GM12891 (cell line): ENCODE data around the gene BEND4. TPM values are rescaled to one million over a fixed set of nuclear protein-coding genes. Genes with fewer than 3 reads are reported as not detected.
"Not testable (repeated sequence)": the region's sequence is repeated elsewhere in the genome, so short reads cannot be mapped to it uniquely, and the experiment has no call there.

Experiments
- DNase-seq: peaks from one replicate; pipeline ENCODE4 v3.0.0; 2011; ENCODE audit warnings: low spot score; ENCODE audit not compliant: insufficient read length
- FAIRE-seq: peaks from 2 replicates; lab custom pipeline; 2011; peaks lifted over from hg19 to GRCh38; lab: Jason Lieb, UNC
- PAX5 ChIP-seq: IDR thresholded peaks from 2 replicates; pipeline ENCODE4 v1.6.1; 2011; ENCODE audit warnings: low read length, moderate library complexity, mild to moderate bottlenecking; ENCODE audit not compliant: insufficient read depth, severe bottlenecking
- POLR2A ChIP-seq: IDR thresholded peaks from 2 replicates; pipeline ENCODE4 v1.6.1; 2011; ENCODE audit warnings: low read depth, low read length, control low read depth
- POLR2AphosphoS5 ChIP-seq: IDR thresholded peaks from 2 replicates; pipeline ENCODE4 v1.6.1; 2011; ENCODE audit warnings: low read depth, low read length, control low read depth
- POU2F2 ChIP-seq: IDR thresholded peaks from 2 replicates; pipeline ENCODE4 v1.6.1; 2011; ENCODE audit warnings: low read depth, mild to moderate bottlenecking, control low read depth, low read length, moderate library complexity
- SPI1 ChIP-seq: IDR thresholded peaks from 2 replicates; pipeline ENCODE4 v1.6.1; 2011; ENCODE audit warnings: low read depth, low read length, control low read depth
- TAF1 ChIP-seq: IDR thresholded peaks from 2 replicates; pipeline ENCODE4 v1.6.1; 2011; ENCODE audit warnings: low read depth, low read length, control low read depth
- polyA plus RNA-seq: library from polyadenylated mRNA; unstranded; fragments of >200 nt; gene quantifications from one replicate; pipeline ENCODE4 v1.2.1, GENCODE V29; 2012; ENCODE audit warnings: low read depth, missing spikeins, inconsistent platforms; ENCODE audit not compliant: missing spikeins

The BEND4 gene
- polyA plus RNA-seq: 1.3 TPM

GRCh38 chr4:42152507-42153504 is at the start of gene BEND4:
TSS of gene BEND4 (minus strand) at chr4:42152655. CDS start at chr4:42152143, 512 bp downstream.
- FAIRE-seq (peak; percentile 28), DNase-seq (no peak)
- TF ChIP-seq TAF1 (no peak), POU2F2 (no peak), SPI1 (no peak), POLR2AphosphoS5 (no peak), PAX5 (no peak), POLR2A (no peak)

GRCh38 chr4:42197341-42197740 is 44.9 kb upstream of the BEND4 start:
- no peak for TF ChIP-seq TAF1
- TF ChIP-seq POLR2AphosphoS5: no peak
- TF ChIP-seq SPI1: no peak
- no peak for FAIRE-seq
- no peak for DNase-seq

- FAIRE-seq (no peak), DNase-seq (no peak)
- TF ChIP-seq POLR2AphosphoS5 (no peak), POLR2A (no peak), SPI1 (no peak)
Measured at GRCh38 chr4:42172921-42173320, 20.5 kb upstream of the BEND4 start.

GRCh38 chr4:42172128-42172790 is 19.8 kb upstream of the BEND4 start:
- FAIRE-seq (no peak), DNase-seq (no peak)
- TF ChIP-seq POU2F2: no peak
- no peak for TF ChIP-seq POLR2A
- TF ChIP-seq POLR2AphosphoS5: no peak
- TF ChIP-seq SPI1: no peak
- no peak for TF ChIP-seq TAF1
- no peak for TF ChIP-seq PAX5

GRCh38 chr4:42167709-42168108 is 15.3 kb upstream of the BEND4 start:
- FAIRE-seq: peak; percentile 88
- no peak for TF ChIP-seq POLR2A
- TF ChIP-seq SPI1: peak; percentile 79
- peak; percentile 98 for TF ChIP-seq POU2F2
- peak; percentile 31 for DNase-seq

GRCh38 chr4:42166186-42166585 is 13.7 kb upstream of the BEND4 start:
- not testable (repeated sequence) for FAIRE-seq, DNase-seq

- TF ChIP-seq POU2F2 (no peak), POLR2A (no peak)
- no peak for DNase-seq
- no peak for FAIRE-seq
Measured at GRCh38 chr4:42159271-42160001, 7.0 kb upstream of the BEND4 start.

- DNase-seq: peak; percentile 59
- FAIRE-seq: peak; percentile 63
- TF ChIP-seq POLR2A (no peak), POU2F2 (no peak), SPI1 (no peak), PAX5 (no peak), POLR2AphosphoS5 (no peak), TAF1 (no peak)
Measured at GRCh38 chr4:42151568-42152506, 618 bp downstream of the BEND4 start.
